HG03571 (cell line): ENCODE data around the gene GALNTL6.
"Not testable (repeated sequence)": the region's sequence is repeated elsewhere in the genome, so short reads cannot be mapped to it uniquely, and the experiment has no call there.

Experiments
- ATAC-seq: cut with Tn5 transposase; IDR thresholded peaks from one replicate; pipeline ENCODE4 v1.9.1; 2021; ENCODE audit not compliant: unreplicated experiment

GALNTL6 gene

GRCh38 chr4:172785613-172786012 lies 972.4 kb downstream of the GALNTL6 start:
- ATAC-seq, result no peak

- ATAC-seq, result no peak
These were observed 973.0 kb downstream of the GALNTL6 start for GRCh38 chr4:172786039-172786792.

DNA sequence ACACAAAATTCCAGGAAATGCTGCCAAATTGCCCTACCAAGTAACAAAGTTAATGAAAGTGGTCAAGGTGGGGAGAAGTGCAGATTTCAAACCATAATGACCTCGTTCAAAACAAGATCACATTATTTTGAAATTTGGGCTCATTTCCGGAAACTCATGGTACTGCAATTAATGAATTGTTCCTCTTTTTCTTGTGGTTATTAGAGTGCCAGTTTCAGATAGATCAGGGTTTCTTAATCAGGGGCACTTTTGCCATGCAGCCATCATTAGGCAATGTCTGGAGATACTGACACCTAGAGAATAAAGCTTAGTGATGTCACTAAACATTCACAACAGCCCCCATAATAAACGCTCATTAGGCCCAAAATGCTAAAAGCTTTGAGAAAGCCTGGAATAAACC lies 973.9 kb downstream of the GALNTL6 start:
- no peak for ATAC-seq

- no peak for ATAC-seq
These were observed 978.6 kb downstream of the GALNTL6 start for GRCh38 chr4:172791841-172792240.

DNA sequence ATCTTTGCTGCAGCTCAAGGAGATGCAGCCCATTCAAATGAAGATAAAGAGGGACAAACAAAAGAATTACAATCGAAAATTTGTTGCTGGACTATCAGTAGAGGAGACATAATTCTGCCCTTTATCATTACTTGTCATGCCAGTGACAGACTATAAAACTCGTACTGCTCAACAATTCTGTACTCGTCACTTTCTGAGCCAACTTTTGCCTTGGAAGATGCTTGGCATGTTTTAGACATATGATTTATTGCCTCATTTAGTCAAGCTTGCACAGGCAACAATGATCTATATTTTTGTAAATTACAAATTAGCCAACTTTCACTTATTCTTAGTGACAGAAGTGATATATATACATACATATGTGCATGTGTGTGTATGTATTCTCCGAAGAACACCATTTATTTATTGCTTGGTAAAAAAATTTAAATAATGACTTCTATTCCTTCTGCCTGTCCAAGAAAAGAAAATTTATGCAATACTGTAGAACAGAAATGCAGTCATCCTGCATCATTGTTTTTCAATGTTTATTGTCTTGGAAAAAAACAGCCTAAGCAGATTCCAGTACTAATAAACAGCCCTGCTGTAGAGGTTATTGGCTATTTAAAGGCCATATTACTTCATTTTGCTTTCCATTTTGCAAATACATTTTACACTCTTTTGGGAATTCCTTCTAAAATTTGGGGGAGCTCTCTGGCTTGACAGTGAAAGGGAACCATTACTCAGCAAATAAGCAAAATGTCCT lies 980.5 kb downstream of the GALNTL6 start:
- no peak for ATAC-seq

DNA sequence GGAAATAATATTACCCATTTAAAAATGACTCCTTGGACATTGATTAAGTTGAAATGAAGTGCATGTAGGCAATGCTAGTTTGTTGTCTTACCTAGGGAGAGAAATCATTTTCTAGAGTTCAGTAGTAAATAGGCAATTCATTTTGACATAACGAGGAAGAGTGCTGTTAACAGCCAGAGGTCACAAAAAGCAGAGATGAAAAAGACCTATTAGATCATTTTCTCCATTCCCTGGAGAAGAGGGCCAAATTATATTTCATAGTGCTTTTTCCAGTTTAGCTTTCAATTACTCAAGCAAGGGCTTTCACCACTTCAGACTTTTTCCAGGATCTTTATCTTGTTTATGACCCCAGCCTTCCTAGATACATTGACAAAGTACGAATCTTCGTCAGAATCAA lies 981.1 kb downstream of the GALNTL6 start:
- no peak for ATAC-seq

GRCh38 chr4:172797281-172797680 lies 984.1 kb downstream of the GALNTL6 start:
- ATAC-seq, result not testable (repeated sequence)

GRCh38 chr4:172802032-172802431 lies 988.8 kb downstream of the GALNTL6 start:
- ATAC-seq, result no peak

GRCh38 chr4:172806841-172807240 lies 993.6 kb downstream of the GALNTL6 start:
- ATAC-seq, result no peak

- ATAC-seq, result no peak
These were observed 995.0 kb downstream of the GALNTL6 start for GRCh38 chr4:172808196-172808595.

- ATAC-seq, result no peak
These were observed 996.1 kb downstream of the GALNTL6 start for GRCh38 chr4:172809319-172809718.

DNA sequence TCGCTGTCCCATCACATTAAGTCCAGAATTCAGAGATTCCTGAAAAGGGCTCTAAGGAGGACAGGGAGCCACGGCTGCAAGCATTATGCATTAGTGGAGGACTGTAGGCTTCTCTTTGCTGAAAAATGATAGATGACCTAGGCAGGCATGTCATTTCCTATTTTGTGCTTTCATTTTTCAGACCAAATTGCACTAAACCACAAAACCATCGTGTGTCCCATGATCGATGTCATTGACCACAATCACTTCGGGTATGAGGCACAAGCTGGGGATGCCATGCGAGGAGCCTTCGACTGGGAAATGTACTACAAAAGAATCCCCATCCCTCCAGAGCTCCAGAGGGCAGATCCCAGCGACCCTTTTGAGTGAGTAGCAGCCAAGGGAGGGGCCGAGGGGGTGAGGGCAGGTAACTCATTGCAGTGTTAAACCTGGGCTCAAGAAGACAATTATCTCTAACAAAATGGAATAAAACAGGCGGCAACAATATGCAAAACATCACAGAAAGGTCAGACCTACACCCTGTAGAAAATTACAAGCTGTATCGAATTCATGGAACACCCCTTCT lies 1000.2 kb downstream of the GALNTL6 start:
- peak; percentile 86 for ATAC-seq

- ATAC-seq, result no peak
These were observed 1002.4 kb downstream of the GALNTL6 start for GRCh38 chr4:172815499-172816164.

DNA sequence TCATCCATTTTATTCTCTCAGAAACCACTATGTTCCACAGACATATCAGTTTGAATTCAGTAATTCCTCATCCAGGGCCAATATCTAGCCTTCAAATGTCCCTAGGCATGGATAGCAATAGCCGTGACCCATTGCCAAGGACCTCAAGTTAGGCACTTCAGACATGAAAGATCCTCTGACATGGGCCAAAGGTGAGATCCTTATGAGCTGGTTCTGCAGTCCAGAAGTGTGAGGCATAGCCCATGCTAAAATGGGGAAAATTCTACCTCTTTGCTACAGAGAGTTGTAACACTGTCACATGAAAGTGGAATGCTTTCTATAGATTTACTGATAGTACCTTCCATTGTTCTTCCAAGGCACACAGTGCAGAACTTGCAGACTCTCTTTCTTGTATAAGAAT lies 1005.7 kb downstream of the GALNTL6 start:
- no peak for ATAC-seq

DNA sequence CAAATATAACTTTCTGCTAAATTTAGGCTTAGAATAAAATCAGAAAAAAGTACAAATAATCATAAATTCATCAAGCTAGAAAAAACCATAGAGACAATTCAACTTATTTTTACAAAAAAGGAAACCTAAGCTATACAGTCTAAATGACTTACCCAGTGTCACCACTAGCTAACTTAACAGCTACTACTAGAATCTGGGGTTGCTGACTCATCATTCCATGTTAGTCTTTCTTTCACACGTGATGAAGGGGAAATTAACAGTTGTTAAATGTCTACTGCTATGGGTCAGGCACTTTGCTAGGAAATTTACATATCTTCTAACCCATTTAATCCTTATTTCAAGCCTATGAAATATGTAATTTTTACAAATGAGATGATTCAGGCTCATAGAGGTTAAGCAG lies 1006.1 kb downstream of the GALNTL6 start:
- ATAC-seq, result no peak

DNA sequence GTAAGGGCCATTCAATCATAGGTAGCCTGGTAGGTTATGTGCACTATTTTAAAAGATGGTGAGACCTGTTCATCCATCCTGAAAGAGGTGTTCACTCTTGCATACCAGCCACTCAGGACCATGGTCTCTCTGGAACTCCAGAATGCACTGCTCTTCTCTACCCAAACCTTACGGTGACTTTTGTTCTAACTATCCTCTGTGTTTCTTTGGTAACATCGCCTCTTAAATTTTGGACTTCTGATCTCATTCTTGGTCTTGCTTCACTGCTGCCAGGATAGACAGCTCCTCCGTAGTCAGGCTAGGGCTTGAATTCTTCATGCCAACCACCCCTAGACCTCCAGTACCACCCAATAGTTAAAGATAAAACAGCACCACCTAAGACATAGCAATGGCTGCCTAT lies 1009.1 kb downstream of the GALNTL6 start:
- no peak for ATAC-seq

- no peak for ATAC-seq
These were observed 1013.1 kb downstream of the GALNTL6 start for GRCh38 chr4:172826346-172826745.

- no peak for ATAC-seq
These were observed 1013.7 kb downstream of the GALNTL6 start for GRCh38 chr4:172826861-172827260.

GRCh38 chr4:172830295-172830764 lies 1017.1 kb downstream of the GALNTL6 start:
- no peak for ATAC-seq

- ATAC-seq, result no peak
These were observed 1023.5 kb downstream of the GALNTL6 start for GRCh38 chr4:172836661-172837060.

GRCh38 chr4:172838111-172838510 lies 1024.9 kb downstream of the GALNTL6 start:
- no peak for ATAC-seq
